Gastroesophageal sphincter (tissue), 4 donors: ENCODE data around the gene GFM1. TPM values are rescaled to one million over a fixed set of nuclear protein-coding genes. Genes with fewer than 3 reads are reported as not detected.

Experiments
- ATAC-seq: fragments of 150-250 bp; one replicate; pipeline ENCODE4 v1.9.1; 2016; ENCODE audit warnings: mild to moderate bottlenecking, moderate library complexity
- H3K27ac ChIP-seq, 4 donors: fragments of 200-600 bp; sonication (generic) in 3 of 4; 1 replicate in 3 of 4; 2 replicates in 1 of 4; pipeline ENCODE4 v1.5.1; 2016 to 2019
- H3K27me3 ChIP-seq: fragments of 200-600 bp; sonication (generic); one replicate; pipeline ENCODE4 v1.5.1; 2019
- H3K36me3 ChIP-seq, 2 donors: fragments of 200-600 bp; sonication (generic); one replicate each; pipeline ENCODE4 v1.5.1; 2019; ENCODE audit warnings: control low read depth in 1 of 2
- H3K4me1 ChIP-seq, 3 donors: fragments of 200-600 bp; sonication (generic); 1 replicate in 2 of 3; 2 replicates in 1 of 3; pipeline ENCODE4 v1.5.1; 2016 to 2019; ENCODE audit warnings: control low read depth in 2 of 3
- H3K4me3 ChIP-seq, 2 donors: fragments of 200-600 bp; sonication (generic); one replicate each; pipeline ENCODE4 v1.5.1; 2019; ENCODE audit warnings: mild to moderate bottlenecking in 1 of 2, moderate library complexity in 1 of 2
- H3K9me3 ChIP-seq, 3 donors: fragments of 200-600 bp; sonication (generic); one replicate each; pipeline ENCODE4 v1.5.1; 2017 to 2019; ENCODE audit warnings: control low read depth in 2 of 3
- EP300 ChIP-seq: sonication (generic); formaldehyde crosslinking; IDR thresholded peaks from one replicate; pipeline ENCODE4 v1.6.1; 2017; ENCODE audit warnings: antibody characterized with exemption, mild to moderate bottlenecking
- POLR2A ChIP-seq, 2 donors: fragments of 450-650 bp; IDR thresholded peaks; one replicate each; pipeline ENCODE4 v1.6.1; 2017; ENCODE audit warnings: antibody characterized with exemption in 2 of 2, mild to moderate bottlenecking in 2 of 2, moderate library complexity in 1 of 2
- POLR2AphosphoS5 ChIP-seq: sonication (generic); formaldehyde crosslinking; IDR thresholded peaks from one replicate; pipeline ENCODE4 v1.6.1; 2017; ENCODE audit warnings: antibody characterized with exemption
- WGBS, 2 donors: methylation state at CpG; one replicate each; pipeline ENCODE4 v1.1.5; 2018; ENCODE audit warnings: low coverage in 1 of 2; 5-methylcytosine and 5-hydroxymethylcytosine counted together
- small RNA-seq, 4 donors: library from RNA; depleted of rRNA; stranded (forward); fragments of <200 nt; gene quantifications; one replicate each; pipeline ENCODE3, GENCODE V24; 2016
- total RNA-seq, 4 donors: library from RNA; depleted of rRNA; stranded (reverse); fragments of >200 nt; gene quantifications; one replicate each; pipeline ENCODE4 v1.1.0, GENCODE V29; 2016
- TF ChIP-seq, protein P1 (sequence below), 4 experiments: fragments of 200-600 bp in 2 of 4; fragments of 450-650 bp in 2 of 4; sonication (generic) in 1 of 4; IDR thresholded peaks; one replicate each; pipeline ENCODE4 v1.5.1; 2017 to 2019; ENCODE audit warnings: antibody characterized with exemption in 4 of 4, mild to moderate bottlenecking in 2 of 4, moderate library complexity in 2 of 4

GFM1 gene
- total RNA-seq, 4 donors from 2014 or later: 43.9 to 71.6 (median 51.4) TPM

DNA sequence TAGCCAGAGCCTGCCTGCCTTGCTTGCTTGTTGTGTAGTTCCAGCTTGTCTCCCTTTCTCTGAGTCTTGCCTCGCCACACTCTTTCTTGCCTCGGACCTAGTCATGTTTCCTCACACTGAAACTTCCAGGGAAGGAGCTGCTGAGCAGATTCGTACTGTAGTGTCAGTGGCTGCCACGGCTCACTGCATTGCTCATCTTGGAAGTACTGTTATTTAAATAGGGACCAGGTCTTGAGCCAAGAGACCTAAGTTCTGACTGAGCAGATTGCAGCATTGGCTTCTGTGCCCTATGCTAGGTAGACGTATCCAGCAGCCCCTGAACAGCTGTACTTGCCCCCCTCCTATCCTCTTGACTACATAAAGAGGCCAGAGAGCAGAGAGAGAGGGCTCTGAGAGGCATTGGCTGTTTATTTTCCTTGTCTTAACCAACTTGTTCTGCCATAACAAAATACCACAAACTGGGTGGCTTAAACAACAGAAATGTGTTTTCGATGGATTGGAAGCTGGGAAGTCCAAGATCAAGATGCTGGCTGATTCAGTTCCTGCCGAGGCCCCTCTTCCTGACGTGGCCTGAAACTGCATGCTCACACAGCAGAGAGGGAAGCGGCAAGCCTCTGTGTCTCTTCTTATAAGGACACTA is 93.8 kb downstream of the GFM1 start:
- peaks cover 0 to 11% (median 0%) of the 10 kb centered on the region in 3 donors for H3K9me3 ChIP-seq
- H3K36me3 ChIP-seq: peaks cover 0 to 63% of the 10 kb centered on the region in 2 donors
- ATAC-seq: no peak
- peaks cover 0 to 11% (median 8%) of the 10 kb centered on the region in 3 donors for H3K4me1 ChIP-seq
- no peak for TF ChIP-seq EP300
- TF ChIP-seq POLR2A (IDR thresholded peaks at IDR 0.05): no peak
- no peak for TF ChIP-seq POLR2AphosphoS5
- TF ChIP-seq, protein P1, sequence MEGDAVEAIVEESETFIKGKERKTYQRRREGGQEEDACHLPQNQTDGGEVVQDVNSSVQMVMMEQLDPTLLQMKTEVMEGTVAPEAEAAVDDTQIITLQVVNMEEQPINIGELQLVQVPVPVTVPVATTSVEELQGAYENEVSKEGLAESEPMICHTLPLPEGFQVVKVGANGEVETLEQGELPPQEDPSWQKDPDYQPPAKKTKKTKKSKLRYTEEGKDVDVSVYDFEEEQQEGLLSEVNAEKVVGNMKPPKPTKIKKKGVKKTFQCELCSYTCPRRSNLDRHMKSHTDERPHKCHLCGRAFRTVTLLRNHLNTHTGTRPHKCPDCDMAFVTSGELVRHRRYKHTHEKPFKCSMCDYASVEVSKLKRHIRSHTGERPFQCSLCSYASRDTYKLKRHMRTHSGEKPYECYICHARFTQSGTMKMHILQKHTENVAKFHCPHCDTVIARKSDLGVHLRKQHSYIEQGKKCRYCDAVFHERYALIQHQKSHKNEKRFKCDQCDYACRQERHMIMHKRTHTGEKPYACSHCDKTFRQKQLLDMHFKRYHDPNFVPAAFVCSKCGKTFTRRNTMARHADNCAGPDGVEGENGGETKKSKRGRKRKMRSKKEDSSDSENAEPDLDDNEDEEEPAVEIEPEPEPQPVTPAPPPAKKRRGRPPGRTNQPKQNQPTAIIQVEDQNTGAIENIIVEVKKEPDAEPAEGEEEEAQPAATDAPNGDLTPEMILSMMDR (IDR thresholded peaks at IDR 0.05): no peak
- no peak overlapping the region for H3K4me3 ChIP-seq
- H3K27me3 ChIP-seq: no peaks in the 10 kb centered on the region
- WGBS, 2 donors: 85 to 93% methylated on average over 3 to 5 of the region's 9 CpGs
- no peak overlapping the region for H3K27ac ChIP-seq

DNA sequence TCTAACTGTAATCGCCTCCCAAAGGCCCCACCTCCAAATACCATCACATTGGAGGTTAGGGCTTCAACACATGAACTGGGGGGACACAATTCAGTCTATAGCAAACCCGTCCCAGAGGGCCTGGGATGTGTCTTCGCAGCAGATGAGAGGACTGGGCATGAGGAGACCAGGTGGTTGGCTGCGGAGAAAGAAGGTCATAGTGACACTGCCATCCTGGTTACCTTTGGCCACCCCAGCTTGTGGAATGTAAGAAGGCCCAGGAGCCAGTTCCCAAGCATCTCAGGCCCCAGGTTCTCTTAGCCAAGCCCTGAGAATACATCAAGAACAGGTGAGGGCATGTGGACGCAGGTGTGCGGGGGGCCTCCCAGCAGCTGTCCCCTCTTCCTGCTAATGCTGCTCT is 94.3 kb downstream of the GFM1 start:
- peaks cover 0 to 5% (median 2%) of the 10 kb centered on the region in 3 donors for H3K4me1 ChIP-seq
- no peak overlapping the region for H3K27ac ChIP-seq
- 85% methylated on average over 4 of the region's 6 CpGs; no CpG with 5 or more reads in 1 of the 2 donors for WGBS, 2 donors
- no peaks in the 10 kb centered on the region for H3K27me3 ChIP-seq
- no peak for ATAC-seq
- H3K4me3 ChIP-seq: no peak overlapping the region
- TF ChIP-seq POLR2A (IDR thresholded peaks at IDR 0.05): no peak
- no peak for TF ChIP-seq EP300
- no peak for TF ChIP-seq POLR2AphosphoS5
- peaks cover 0 to 66% of the 10 kb centered on the region in 2 donors for H3K36me3 ChIP-seq
- peaks cover 0 to 11% (median 0%) of the 10 kb centered on the region in 3 donors for H3K9me3 ChIP-seq

DNA sequence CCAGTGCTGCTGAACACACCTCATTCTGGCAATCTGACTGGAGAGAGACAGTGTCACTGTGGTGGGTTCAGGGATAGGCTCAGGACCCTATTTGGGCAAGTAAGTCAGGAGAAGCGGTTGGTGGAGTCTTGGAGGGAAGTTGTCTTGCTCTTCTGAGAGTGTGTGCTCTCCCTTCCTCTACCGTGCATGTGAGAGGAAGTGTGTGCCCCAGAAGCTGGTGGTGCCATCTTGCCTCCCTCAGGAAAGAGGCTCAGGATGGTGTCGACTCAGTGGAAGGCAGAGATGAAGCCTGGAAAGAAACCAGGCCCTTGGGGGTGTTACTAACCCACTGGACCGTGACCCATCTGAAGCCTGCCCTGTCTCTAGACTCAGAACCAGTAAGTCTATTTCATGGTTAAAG is 94.8 kb downstream of the GFM1 start:
- 89% methylated on average over 3 of the region's 4 CpGs; no CpG with 5 or more reads in 1 of the 2 donors for WGBS, 2 donors
- no peak overlapping the region for H3K27ac ChIP-seq
- H3K4me3 ChIP-seq: no peak overlapping the region
- H3K27me3 ChIP-seq: no peaks in the 10 kb centered on the region
- H3K36me3 ChIP-seq: peaks cover 0 to 70% of the 10 kb centered on the region in 2 donors
- H3K9me3 ChIP-seq: peaks cover 0 to 11% (median 0%) of the 10 kb centered on the region in 3 donors
- no peak for ATAC-seq
- peaks cover 0 to under 1% (median 0%) of the 10 kb centered on the region in 3 donors for H3K4me1 ChIP-seq
- no peak for TF ChIP-seq POLR2A (IDR thresholded peaks at IDR 0.05)
- TF ChIP-seq, protein P1 (IDR thresholded peaks at IDR 0.05): no peak
- TF ChIP-seq EP300: no peak
- TF ChIP-seq POLR2AphosphoS5: no peak

DNA sequence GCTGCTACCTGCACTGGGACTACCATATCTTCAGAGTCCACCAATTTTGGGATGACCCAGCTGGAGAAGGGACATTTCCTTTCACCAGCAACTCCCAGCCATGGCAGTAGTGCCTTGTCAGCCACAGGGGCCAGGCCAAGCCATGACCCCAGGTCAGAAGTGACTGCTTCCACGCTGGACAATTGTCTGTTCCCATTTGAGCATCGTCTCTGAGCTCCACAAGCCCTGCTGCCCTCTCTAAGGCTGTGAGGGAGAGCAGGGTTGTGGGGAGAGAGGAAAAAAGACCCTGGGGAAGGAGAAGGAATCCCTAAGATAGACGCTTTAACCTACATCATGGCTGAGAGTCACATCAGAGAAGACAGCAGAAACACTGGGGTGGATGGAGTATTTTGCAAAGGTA is 95.3 kb downstream of the GFM1 start:
- peaks cover 0 to 75% of the 10 kb centered on the region in 2 donors for H3K36me3 ChIP-seq
- H3K4me1 ChIP-seq: no peaks in the 10 kb centered on the region
- H3K27me3 ChIP-seq: no peaks in the 10 kb centered on the region
- 65 to 80% methylated on average over 2 of the region's 3 CpGs for WGBS, 2 donors
- ATAC-seq: no peak
- TF ChIP-seq EP300: no peak
- TF ChIP-seq, protein P1 (IDR thresholded peaks at IDR 0.05): no peak
- no peak for TF ChIP-seq POLR2AphosphoS5
- TF ChIP-seq POLR2A (IDR thresholded peaks at IDR 0.05): no peak
- H3K9me3 ChIP-seq: peaks cover 0 to 11% (median 0%) of the 10 kb centered on the region in 3 donors
- no peak overlapping the region for H3K4me3 ChIP-seq
- H3K27ac ChIP-seq: no peak overlapping the region

Small RNA genes lying within 50 kb of the gene (small RNA-seq; reads per million reads assigned to genes)
- gene AC025033.1 (0 reads per million in 4 donors), gene AC080013.6 (0 reads per million in 4 donors)

Other genes starting within 250 kb of the GFM1 start
- 10 to 100 TPM in 2 of 4 donors, 1 to 10 TPM in 2; 8.1 to 21.2 (median 14.8) TPM for gene MLF1, start 73.3 kb upstream of the GFM1 start, total RNA-seq
- gene LXN, start 28.1 kb downstream of the GFM1 start, total RNA-seq: 10 to 100 TPM in 1 of 4 donors, 1 to 10 TPM in 3; 4.0 to 23.6 (median 6.7) TPM
- 100 to 1,000 TPM in 1 of 4 donors, 10 to 100 TPM in 2, 1 to 10 TPM in 1; 4.8 to 110 (median 42.7) TPM for gene RARRES1, start 87.9 kb downstream of the GFM1 start, total RNA-seq
- gene MFSD1, start 157.5 kb downstream of the GFM1 start, total RNA-seq: 10 to 100 TPM; 36.3 to 93.8 (median 65.2) TPM